Tibial nerve (tissue), 4 donors: Measurements from ENCODE around the gene GRB2. TPM values are rescaled to one million over a fixed set of nuclear protein-coding genes. Genes with fewer than 3 reads are reported as not detected.

Experiments
- DNase-seq, 2 donors: peaks; one replicate each; pipeline ENCODE4 v3.0.0-alpha.2; 2019; ENCODE audit warnings: low spot score in 2 of 2
- H3K27ac ChIP-seq, 4 donors: fragments of 200-600 bp; sonication (generic) in 3 of 4; one replicate each; pipeline ENCODE4 v1.5.1; 2017 to 2019; ENCODE audit warnings: mild to moderate bottlenecking in 1 of 4
- H3K27me3 ChIP-seq, 2 donors: fragments of 200-600 bp; sonication (generic) in 1 of 2; one replicate each; pipeline versions ENCODE4 v1.5.1 to v1.6.0; 2017 to 2019
- H3K36me3 ChIP-seq, 3 donors: fragments of 200-600 bp; sonication (generic); one replicate each; pipeline ENCODE4 v1.5.1; 2018 to 2019
- H3K4me1 ChIP-seq, 4 donors: fragments of 200-600 bp; sonication (generic) in 3 of 4; one replicate each; pipeline ENCODE4 v1.5.1; 2017 to 2019
- H3K4me3 ChIP-seq, 4 donors: fragments of 200-600 bp; sonication (generic) in 3 of 4; one replicate each; pipeline ENCODE4 v1.5.1; 2017 to 2019; ENCODE audit warnings: mild to moderate bottlenecking in 1 of 4, moderate library complexity in 1 of 4
- H3K9me3 ChIP-seq, 4 donors: fragments of 200-600 bp; sonication (generic) in 3 of 4; one replicate each; pipeline ENCODE4 v1.5.1; 2017 to 2019
- CTCF ChIP-seq, 5 experiments: fragments of 200-600 bp in 3 of 5; fragments of 450-650 bp in 2 of 5; sonication (generic) in 3 of 5; IDR thresholded peaks; one replicate each; pipeline ENCODE4 v1.5.1; 2016 to 2019; ENCODE audit warnings: antibody characterized with exemption in 5 of 5, mild to moderate bottlenecking in 3 of 5, moderate library complexity in 2 of 5
- EP300 ChIP-seq, 2 donors: sonication (generic); formaldehyde crosslinking; IDR thresholded peaks; one replicate each; pipeline ENCODE4 v1.6.1; 2017; ENCODE audit warnings: antibody characterized with exemption in 2 of 2, mild to moderate bottlenecking in 1 of 2
- POLR2A ChIP-seq, 2 donors: fragments of 450-650 bp; IDR thresholded peaks; one replicate each; pipeline ENCODE4 v1.6.1; 2017; ENCODE audit warnings: antibody characterized with exemption in 2 of 2, mild to moderate bottlenecking in 2 of 2, moderate library complexity in 2 of 2
- whole genome bisulfite sequencing, 2 donors: methylation state at CpG; one replicate each; pipeline ENCODE4 v1.1.5; 2018; 5-methylcytosine and 5-hydroxymethylcytosine counted together
- total RNA-seq, 4 donors: library from RNA; depleted of rRNA; stranded (reverse); fragments of >200 nt; gene quantifications; one replicate each; pipeline ENCODE4 v1.1.0, GENCODE V29; 2016

GRB2 gene
- total RNA-seq, 4 donors from 2014 or later, result 77.6 to 139 (median 133) TPM

GRCh38 chr17:75319904-75320691, 85.4 kb downstream of the GRB2 start:
- peaks cover 0 to 19% (median 9%) of the 10 kb centered on the region in 4 donors for H3K4me1 ChIP-seq
- no peaks in the 10 kb centered on the region for H3K27me3 ChIP-seq
- H3K27ac ChIP-seq, result peak overlapping the region in 1 of 4 donors; percentile 22
- peaks cover 0 to 44% (median 12%) of the 10 kb centered on the region in 3 donors for H3K36me3 ChIP-seq
- H3K9me3 ChIP-seq, result no peaks in the 10 kb centered on the region
- TF ChIP-seq EP300 (IDR thresholded peaks at IDR 0.05) (no peak), CTCF (IDR thresholded peaks at IDR 0.05) (no peak), POLR2A (IDR thresholded peaks at IDR 0.05) (no peak)
- DNase-seq, result no peak
- 76 to 81% methylated on average over 20 of the region's 20 CpGs for WGBS, 2 donors
- H3K4me3 ChIP-seq, result no peak overlapping the region

GRCh38 chr17:75318615-75319222, 86.8 kb downstream of the GRB2 start:
- peaks cover 0 to 52% (median 12%) of the 10 kb centered on the region in 3 donors for H3K36me3 ChIP-seq
- no peak overlapping the region for H3K4me3 ChIP-seq
- H3K27me3 ChIP-seq, result no peaks in the 10 kb centered on the region
- no peak for DNase-seq
- no peaks in the 10 kb centered on the region for H3K9me3 ChIP-seq
- 81 to 88% methylated on average over 10 of the region's 10 CpGs for WGBS, 2 donors
- TF ChIP-seq POLR2A (IDR thresholded peaks at IDR 0.05) (no peak), CTCF (IDR thresholded peaks at IDR 0.05) (no peak), EP300 (IDR thresholded peaks at IDR 0.05) (no peak)
- H3K27ac ChIP-seq, result peak overlapping the region in 3 of 4 donors; percentile 23 to 38 (median 34)
- peaks cover 0 to 19% (median 9%) of the 10 kb centered on the region in 4 donors for H3K4me1 ChIP-seq

- Histone ChIP-seq H3K36me3 (peaks cover 0 to 52% (median 12%) of the 10 kb centered on the region in 3 donors), H3K27ac (peak overlapping the region in 3 of 4 donors; percentile 23 to 38 (median 34))
- DNase-seq, result no peak
These were observed 87.3 kb downstream of the GRB2 start for GRCh38 chr17:75318211-75318610.

DNA sequence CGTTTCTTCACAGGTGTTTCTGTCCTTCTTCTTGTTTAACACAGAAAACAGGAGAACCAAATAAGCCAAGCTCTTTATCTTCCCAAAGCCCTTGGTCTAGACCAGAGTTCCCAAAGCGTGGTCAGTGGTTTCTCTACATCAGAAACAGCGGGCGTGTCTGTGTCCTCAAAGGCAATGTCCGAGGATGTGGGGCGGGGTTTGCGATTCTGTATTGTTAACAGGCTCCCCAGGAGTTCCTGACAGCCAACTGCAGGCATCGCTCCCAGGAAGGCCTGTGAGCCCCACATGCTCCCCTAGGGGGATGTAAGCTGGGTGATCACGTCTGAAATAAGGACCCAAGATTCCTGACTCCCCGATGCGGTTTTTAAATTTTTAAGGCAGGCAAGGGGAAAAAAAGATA, 87.8 kb downstream of the GRB2 start:
- Histone ChIP-seq H3K4me1 (peaks cover 0 to 9% (median 6%) of the 10 kb centered on the region in 4 donors), H3K4me3 (no peak overlapping the region), H3K36me3 (peaks cover 0 to 52% (median 12%) of the 10 kb centered on the region in 3 donors), H3K27me3 (no peaks in the 10 kb centered on the region), H3K9me3 (no peaks in the 10 kb centered on the region), H3K27ac (peak overlapping the region in 2 of 4 donors; percentile 26 to 50)
- 70 to 72% methylated on average over 11 of the region's 11 CpGs for WGBS, 2 donors
- no peak for DNase-seq
- TF ChIP-seq CTCF (IDR thresholded peaks at IDR 0.05), result no peak
- TF ChIP-seq POLR2A (IDR thresholded peaks at IDR 0.05), result no peak
- TF ChIP-seq EP300 (IDR thresholded peaks at IDR 0.05), result no peak

More at GRCh38 chr17:75318211-75318610, 87.3 kb downstream of the GRB2 start:
- WGBS, 2 donors, result 65 to 70% methylated on average over 10 of the region's 10 CpGs
- H3K9me3 ChIP-seq, result no peaks in the 10 kb centered on the region
- H3K4me3 ChIP-seq, result no peak overlapping the region
- peaks cover 0 to 14% (median 7%) of the 10 kb centered on the region in 4 donors for H3K4me1 ChIP-seq
- no peak for TF ChIP-seq EP300 (IDR thresholded peaks at IDR 0.05)
- no peak for TF ChIP-seq CTCF (IDR thresholded peaks at IDR 0.05)
- no peak for TF ChIP-seq POLR2A (IDR thresholded peaks at IDR 0.05)
- no peaks in the 10 kb centered on the region for H3K27me3 ChIP-seq

GRCh38 chr17:75316253-75316652, 89.2 kb downstream of the GRB2 start:
- no peaks in the 10 kb centered on the region for H3K27me3 ChIP-seq
- H3K27ac ChIP-seq, result peak overlapping the region in 2 of 4 donors; percentile 0 to 46
- no peak for TF ChIP-seq CTCF (IDR thresholded peaks at IDR 0.05)
- TF ChIP-seq EP300 (IDR thresholded peaks at IDR 0.05), result no peak
- TF ChIP-seq POLR2A (IDR thresholded peaks at IDR 0.05), result no peak
- H3K36me3 ChIP-seq, result peaks cover 0 to 44% (median 7%) of the 10 kb centered on the region in 3 donors
- DNase-seq, result no peak
- H3K9me3 ChIP-seq, result no peaks in the 10 kb centered on the region
- 60 to 78% methylated on average over 5 of the region's 5 CpGs for WGBS, 2 donors
- no peak overlapping the region for H3K4me3 ChIP-seq
- peaks cover 0 to 9% (median 6%) of the 10 kb centered on the region in 4 donors for H3K4me1 ChIP-seq
